HTERT RPE-1 (cell line): ENCODE data around the gene PPAN.

Experiments used
- in situ Hi-C: fragments of 300-500 bp; cut with MboI; formaldehyde crosslinking; loops from 4 replicates; pipeline ENCODE4 v1.14.3; 2020; ENCODE audit warnings: low sequenced_read_pairs

PPAN gene

GRCh38 chr19:10113592-10113963, 7.4 kb downstream of the PPAN start:
- in situ Hi-C loops, result no loop called here

GRCh38 chr19:10113964-10114650, 7.9 kb downstream of the PPAN start:
- in situ Hi-C loops, result no loop called here

GRCh38 chr19:10114651-10115391, 8.7 kb downstream of the PPAN start:
- in situ Hi-C loops, result no loop called here

- in situ Hi-C loops, result no loop called here
These were observed 9.4 kb downstream of the PPAN start for GRCh38 chr19:10115392-10116084.

GRCh38 chr19:10116085-10116865, 10.1 kb downstream of the PPAN start:
- in situ Hi-C loops, result no loop called here

- in situ Hi-C loops, result no loop called here
These were observed 10.9 kb downstream of the PPAN start for GRCh38 chr19:10116866-10117616.

GRCh38 chr19:10118960-10119359, 12.8 kb downstream of the PPAN start:
- in situ Hi-C loops, result no loop called here

GRCh38 chr19:10120538-10121189, 14.5 kb downstream of the PPAN start:
- in situ Hi-C loops, result no loop called here

- in situ Hi-C loops, result no loop called here
These were observed 15.9 kb downstream of the PPAN start for GRCh38 chr19:10122045-10122444.

- in situ Hi-C loops, result no loop called here
These were observed 18.3 kb downstream of the PPAN start for GRCh38 chr19:10124429-10124828.

GRCh38 chr19:10126213-10126639, 20.1 kb downstream of the PPAN start:
- in situ Hi-C loops, result no loop called here

GRCh38 chr19:10132905-10133304, 26.7 kb downstream of the PPAN start:
- in situ Hi-C loops, result no loop called here

GRCh38 chr19:10133596-10133995, 27.4 kb downstream of the PPAN start:
- in situ Hi-C loops, result no loop called here

GRCh38 chr19:10134040-10134439, 27.9 kb downstream of the PPAN start:
- in situ Hi-C loops, result no loop called here

- in situ Hi-C loops, result no loop called here
These were observed 29.6 kb downstream of the PPAN start for GRCh38 chr19:10135551-10136334.

- in situ Hi-C loops, result no loop called here
These were observed 30.8 kb downstream of the PPAN start for GRCh38 chr19:10136936-10137335.

- in situ Hi-C loops, result no loop called here
These were observed 31.9 kb downstream of the PPAN start for GRCh38 chr19:10137751-10138682.
